Gastroesophageal sphincter (tissue), 4 donors: ENCODE results near the gene NEK6. TPM values are rescaled to one million over a fixed set of nuclear protein-coding genes. Genes with fewer than 3 reads are reported as not detected.
A peak's percentile ranks its signal among the peaks of the same experiment; 100 is the strongest.

Source experiments
- ATAC-seq: fragments of 150-250 bp; one replicate; pipeline ENCODE4 v1.9.1; 2016; ENCODE audit warnings: mild to moderate bottlenecking, moderate library complexity
- H3K27ac ChIP-seq, 4 donors: fragments of 200-600 bp; sonication (generic) in 3 of 4; 1 replicate in 3 of 4; 2 replicates in 1 of 4; pipeline ENCODE4 v1.5.1; 2016 to 2019
- H3K27me3 ChIP-seq: fragments of 200-600 bp; sonication (generic); one replicate; pipeline ENCODE4 v1.5.1; 2019
- H3K36me3 ChIP-seq, 2 donors: fragments of 200-600 bp; sonication (generic); one replicate each; pipeline ENCODE4 v1.5.1; 2019; ENCODE audit warnings: control low read depth in 1 of 2
- H3K4me1 ChIP-seq, 3 donors: fragments of 200-600 bp; sonication (generic); 1 replicate in 2 of 3; 2 replicates in 1 of 3; pipeline ENCODE4 v1.5.1; 2016 to 2019; ENCODE audit warnings: control low read depth in 2 of 3
- H3K4me3 ChIP-seq, 2 donors: fragments of 200-600 bp; sonication (generic); one replicate each; pipeline ENCODE4 v1.5.1; 2019; ENCODE audit warnings: mild to moderate bottlenecking in 1 of 2, moderate library complexity in 1 of 2
- H3K9me3 ChIP-seq, 3 donors: fragments of 200-600 bp; sonication (generic); one replicate each; pipeline ENCODE4 v1.5.1; 2017 to 2019; ENCODE audit warnings: control low read depth in 2 of 3
- CTCF ChIP-seq, 4 experiments: fragments of 200-600 bp in 2 of 4; fragments of 450-650 bp in 2 of 4; sonication (generic) in 1 of 4; IDR thresholded peaks; one replicate each; pipeline ENCODE4 v1.5.1; 2017 to 2019; ENCODE audit warnings: antibody characterized with exemption in 4 of 4, mild to moderate bottlenecking in 2 of 4, moderate library complexity in 2 of 4
- EP300 ChIP-seq: sonication (generic); formaldehyde crosslinking; IDR thresholded peaks from one replicate; pipeline ENCODE4 v1.6.1; 2017; ENCODE audit warnings: antibody characterized with exemption, mild to moderate bottlenecking
- POLR2A ChIP-seq, 2 donors: fragments of 450-650 bp; IDR thresholded peaks; one replicate each; pipeline ENCODE4 v1.6.1; 2017; ENCODE audit warnings: antibody characterized with exemption in 2 of 2, mild to moderate bottlenecking in 2 of 2, moderate library complexity in 1 of 2
- POLR2AphosphoS5 ChIP-seq: sonication (generic); formaldehyde crosslinking; IDR thresholded peaks from one replicate; pipeline ENCODE4 v1.6.1; 2017; ENCODE audit warnings: antibody characterized with exemption
- WGBS, 2 donors: methylation state at CpG; one replicate each; pipeline ENCODE4 v1.1.5; 2018; ENCODE audit warnings: low coverage in 1 of 2; 5-methylcytosine and 5-hydroxymethylcytosine counted together
- total RNA-seq, 4 donors: library from RNA; depleted of rRNA; stranded (reverse); fragments of >200 nt; gene quantifications; one replicate each; pipeline ENCODE4 v1.1.0, GENCODE V29; 2016

The NEK6 gene
- total RNA-seq, 4 donors from 2014 or later = 13.2 to 31.7 (median 19.3) TPM

GRCh38 chr9:124286292-124286931, 28.7 kb downstream of the NEK6 start:
- Histone ChIP-seq H3K9me3 (no peaks in the 10 kb centered on the region), H3K27me3 (no peaks in the 10 kb centered on the region), H3K4me3 (peak overlapping the region in 1 of 2 donors; percentile 16), H3K36me3 (no peaks in the 10 kb centered on the region), H3K27ac (peak overlapping the region; percentile 52 to 89 (median 81)), H3K4me1 (peaks cover 0 to 96% (median 47%) of the 10 kb centered on the region in 3 donors)
- TF ChIP-seq EP300 = no peak
- peak; percentile 6 for TF ChIP-seq POLR2AphosphoS5
- no peak for ATAC-seq
- WGBS, 2 donors = no CpG with 5 or more reads among the region's 14 CpGs

DNA sequence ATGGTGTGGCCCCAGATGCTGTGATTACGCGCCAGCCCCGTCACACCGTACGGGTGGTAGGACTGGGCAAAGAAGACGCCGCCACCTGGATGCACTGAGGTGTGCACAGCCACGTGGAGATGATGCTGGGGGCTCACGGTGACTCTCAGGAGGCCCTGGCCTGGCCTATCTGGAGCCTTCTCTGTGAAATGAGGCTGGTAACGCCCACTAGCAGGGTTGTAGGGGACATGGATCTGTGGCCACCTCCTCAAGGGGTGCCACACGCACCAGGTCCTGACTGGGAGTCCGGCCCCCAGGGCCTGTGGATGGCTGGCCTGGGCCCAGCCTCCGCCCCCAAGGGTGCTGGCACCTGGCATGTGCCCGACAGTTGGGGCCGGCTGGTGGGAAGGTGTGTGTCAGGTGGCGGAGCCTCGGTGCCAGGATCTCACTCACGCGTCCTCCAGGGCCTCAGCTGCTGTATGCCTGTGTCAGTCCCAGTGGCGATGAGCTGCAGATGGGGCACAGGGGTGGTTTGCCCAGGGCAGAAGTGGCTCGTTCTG, 32.4 kb downstream of the NEK6 start:
- Histone ChIP-seq H3K9me3 (no peaks in the 10 kb centered on the region), H3K4me1 (peaks cover 0 to 96% (median 23%) of the 10 kb centered on the region in 3 donors), H3K27me3 (no peaks in the 10 kb centered on the region), H3K36me3 (no peaks in the 10 kb centered on the region), H3K4me3 (no peak overlapping the region), H3K27ac (peak overlapping the region in 2 of 4 donors; percentile 11 to 68)
- 80% methylated on average over 1 of the region's 21 CpGs; no CpG with 5 or more reads in 1 of the 2 donors for WGBS, 2 donors
- TF ChIP-seq POLR2AphosphoS5 (no peak), POLR2A (IDR thresholded peaks at IDR 0.05) (no peak), EP300 (no peak), CTCF (IDR thresholded peaks at IDR 0.05) (no peak)
- ATAC-seq = no peak

DNA sequence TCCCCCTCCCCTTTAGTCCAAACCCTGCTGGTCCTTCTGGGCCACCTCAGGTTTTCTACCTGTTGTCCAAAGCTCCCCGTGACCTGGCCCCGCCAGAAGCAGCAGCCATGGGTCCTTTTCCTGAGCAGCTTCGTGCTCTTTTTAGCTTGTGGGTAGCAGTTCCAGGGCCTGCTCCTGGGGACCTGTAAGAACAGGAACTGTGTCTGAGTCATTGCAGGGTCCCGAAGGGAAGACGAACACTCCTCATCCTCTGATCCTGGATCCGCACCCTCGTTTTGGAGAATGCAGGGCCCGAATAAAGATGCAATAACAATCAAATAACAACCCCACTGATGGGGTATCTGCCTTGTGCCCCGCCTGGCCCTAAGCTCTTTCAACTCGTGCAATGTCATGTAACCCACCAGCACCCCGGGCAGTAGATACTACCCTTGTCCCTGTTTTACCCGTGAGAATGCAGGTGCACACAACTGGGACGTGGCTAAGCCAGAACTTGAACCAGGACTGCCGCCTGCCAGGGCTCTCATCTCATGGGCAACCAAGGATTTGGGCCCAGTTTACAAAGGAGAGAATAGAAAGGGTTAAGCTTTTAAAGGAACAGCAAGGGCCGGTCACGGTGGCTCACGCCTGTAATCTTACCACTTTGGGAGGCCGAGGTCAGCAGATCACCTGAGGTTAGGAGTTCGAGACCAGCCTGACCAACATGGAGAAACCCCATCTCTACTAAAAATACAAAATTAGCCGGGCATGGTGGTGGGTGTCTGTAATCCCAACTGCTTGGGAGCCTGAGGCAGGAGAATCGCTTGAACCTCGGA, 33.2 kb downstream of the NEK6 start:
- no peak for ATAC-seq
- Histone ChIP-seq H3K27ac (peak overlapping the region in 3 of 4 donors; percentile 9 to 68 (median 61)), H3K9me3 (no peaks in the 10 kb centered on the region), H3K27me3 (no peaks in the 10 kb centered on the region), H3K4me1 (peaks cover 0 to 96% (median 24%) of the 10 kb centered on the region in 3 donors), H3K36me3 (no peaks in the 10 kb centered on the region), H3K4me3 (no peak overlapping the region)
- WGBS, 2 donors = 84 to 97% methylated on average over 9 of the region's 22 CpGs
- TF ChIP-seq CTCF (IDR thresholded peaks at IDR 0.05) (no peak), EP300 (no peak), POLR2AphosphoS5 (no peak), POLR2A (IDR thresholded peaks at IDR 0.05) (no peak)

GRCh38 chr9:124291801-124292396, 34.1 kb downstream of the NEK6 start:
- peak overlapping the region in 3 of 4 donors; percentile 9 to 68 (median 61) for H3K27ac ChIP-seq
- 37 to 40% methylated on average over 2 of the region's 11 CpGs for WGBS, 2 donors
- no peak for ATAC-seq

GRCh38 chr9:124292696-124293593, 35.2 kb downstream of the NEK6 start:
- ATAC-seq = no peak
- Histone ChIP-seq H3K4me3 (no peak overlapping the region), H3K9me3 (no peaks in the 10 kb centered on the region), H3K27me3 (no peaks in the 10 kb centered on the region), H3K36me3 (no peaks in the 10 kb centered on the region), H3K27ac (peak overlapping the region in 3 of 4 donors; percentile 3 to 68 (median 61)), H3K4me1 (peaks cover 0 to 96% (median 37%) of the 10 kb centered on the region in 3 donors)
- no peak for TF ChIP-seq POLR2AphosphoS5
- no peak for TF ChIP-seq EP300
- no peak for TF ChIP-seq POLR2A (IDR thresholded peaks at IDR 0.05)
- no peak for TF ChIP-seq CTCF (IDR thresholded peaks at IDR 0.05)
- 68 to 72% methylated on average over 3 to 4 of the region's 12 CpGs for WGBS, 2 donors

More at GRCh38 chr9:124291801-124292396, 34.1 kb downstream of the NEK6 start:
- Histone ChIP-seq H3K36me3 (no peaks in the 10 kb centered on the region), H3K27me3 (no peaks in the 10 kb centered on the region), H3K4me3 (no peak overlapping the region), H3K9me3 (no peaks in the 10 kb centered on the region), H3K4me1 (peaks cover 0 to 96% (median 27%) of the 10 kb centered on the region in 3 donors)
- no peak for TF ChIP-seq POLR2A (IDR thresholded peaks at IDR 0.05)
